ENCODE data around the gene ISM1.

The ISM1 gene

DNA sequence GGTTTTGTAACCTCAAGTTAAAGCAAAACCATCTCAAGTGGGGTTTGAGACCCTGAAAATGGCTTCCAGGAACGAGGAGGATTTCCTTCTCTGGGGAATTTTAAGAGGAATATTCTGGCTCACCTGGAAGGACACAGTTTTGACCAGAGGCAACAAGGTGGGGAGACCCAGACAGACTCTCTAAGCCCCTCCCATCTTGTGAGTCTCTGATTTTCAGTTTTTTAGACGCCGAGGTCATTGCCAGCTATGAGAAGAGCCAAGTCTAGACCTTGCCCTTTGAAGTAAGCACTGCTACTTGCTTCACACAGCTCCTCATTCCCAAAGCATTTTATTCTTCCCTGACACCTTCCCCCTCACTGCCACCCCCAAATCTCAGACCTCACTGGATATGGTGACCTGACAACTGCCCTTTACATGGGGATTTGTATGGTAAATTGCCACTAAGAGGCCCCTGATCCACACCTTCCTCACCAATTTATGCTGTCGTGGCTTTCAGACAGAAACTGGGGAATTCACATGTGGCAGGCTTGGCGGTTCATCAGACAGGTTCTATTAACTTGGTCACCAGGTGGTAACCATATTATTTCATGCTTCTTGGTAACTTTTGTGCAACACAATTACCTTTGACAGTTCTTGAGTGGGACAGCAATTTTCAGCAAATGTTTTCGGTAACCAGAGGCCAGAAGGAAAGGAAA is 116.2 kb downstream of the ISM1 start:
- H3K27ac ChIP-seq: no peak overlapping the region
- no peaks in the 10 kb centered on the region for H3K4me1 ChIP-seq
- H2AFZ ChIP-seq: no peak overlapping the region
- H3K79me2 ChIP-seq: no peaks in the 10 kb centered on the region
- no peaks in the 10 kb centered on the region for H3K9me3 ChIP-seq (ENCODE audit: control insufficient read depth, low read length)
- H3K9ac ChIP-seq: no peak overlapping the region
- no peaks in the 10 kb centered on the region for H3K27me3 ChIP-seq (ENCODE audit: control insufficient read depth, insufficient read depth, low read length)
- no peaks in the 10 kb centered on the region for H3K36me3 ChIP-seq (ENCODE audit: control insufficient read depth, insufficient read depth, low read length)
- no peak overlapping the region for H3K4me3 ChIP-seq (ENCODE audit: low read depth, low read length)
- no peak overlapping the region for H3K4me2 ChIP-seq (ENCODE audit: low read length)
- TF ChIP-seq, protein P1, sequence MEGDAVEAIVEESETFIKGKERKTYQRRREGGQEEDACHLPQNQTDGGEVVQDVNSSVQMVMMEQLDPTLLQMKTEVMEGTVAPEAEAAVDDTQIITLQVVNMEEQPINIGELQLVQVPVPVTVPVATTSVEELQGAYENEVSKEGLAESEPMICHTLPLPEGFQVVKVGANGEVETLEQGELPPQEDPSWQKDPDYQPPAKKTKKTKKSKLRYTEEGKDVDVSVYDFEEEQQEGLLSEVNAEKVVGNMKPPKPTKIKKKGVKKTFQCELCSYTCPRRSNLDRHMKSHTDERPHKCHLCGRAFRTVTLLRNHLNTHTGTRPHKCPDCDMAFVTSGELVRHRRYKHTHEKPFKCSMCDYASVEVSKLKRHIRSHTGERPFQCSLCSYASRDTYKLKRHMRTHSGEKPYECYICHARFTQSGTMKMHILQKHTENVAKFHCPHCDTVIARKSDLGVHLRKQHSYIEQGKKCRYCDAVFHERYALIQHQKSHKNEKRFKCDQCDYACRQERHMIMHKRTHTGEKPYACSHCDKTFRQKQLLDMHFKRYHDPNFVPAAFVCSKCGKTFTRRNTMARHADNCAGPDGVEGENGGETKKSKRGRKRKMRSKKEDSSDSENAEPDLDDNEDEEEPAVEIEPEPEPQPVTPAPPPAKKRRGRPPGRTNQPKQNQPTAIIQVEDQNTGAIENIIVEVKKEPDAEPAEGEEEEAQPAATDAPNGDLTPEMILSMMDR (IDR thresholded peaks at IDR 0.05): no peak

DNA sequence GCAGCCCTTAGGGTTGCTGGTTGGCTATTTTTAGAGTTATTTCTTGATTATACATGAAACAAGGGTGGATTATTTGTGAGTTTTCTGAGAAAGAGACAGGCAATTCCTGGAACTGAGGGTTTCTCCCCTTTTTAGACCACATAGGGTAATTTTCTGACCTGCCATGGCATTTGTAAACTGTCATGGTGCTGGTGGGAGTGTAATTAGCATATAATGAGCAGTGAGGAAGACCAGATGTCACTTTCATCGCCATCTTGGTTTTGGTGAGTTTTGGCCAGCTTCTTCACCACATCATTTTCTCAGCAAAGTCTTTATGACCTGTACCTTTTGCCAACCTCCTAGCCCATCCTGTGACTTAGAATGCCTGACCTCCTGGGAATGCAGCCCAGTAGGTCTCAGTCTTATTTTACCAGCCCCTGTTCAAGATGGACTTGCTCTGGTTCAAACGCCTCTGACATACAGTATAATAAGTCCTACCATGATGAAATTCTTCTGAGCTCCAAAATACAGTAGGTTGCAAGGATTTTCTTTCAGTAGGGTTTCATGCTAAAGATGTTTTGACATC is 117.1 kb downstream of the ISM1 start:
- H3K4me1 ChIP-seq: no peaks in the 10 kb centered on the region
- H3K4me2 ChIP-seq (ENCODE audit: low read length): no peak overlapping the region
- no peak overlapping the region for H2AFZ ChIP-seq
- no peaks in the 10 kb centered on the region for H3K27me3 ChIP-seq (ENCODE audit: control insufficient read depth, insufficient read depth, low read length)
- no peaks in the 10 kb centered on the region for H3K36me3 ChIP-seq (ENCODE audit: control insufficient read depth, insufficient read depth, low read length)
- no peaks in the 10 kb centered on the region for H3K9me3 ChIP-seq (ENCODE audit: control insufficient read depth, low read length)
- TF ChIP-seq, protein P1 (IDR thresholded peaks at IDR 0.05): no peak
- H3K4me3 ChIP-seq (ENCODE audit: low read depth, low read length): no peak overlapping the region
- H3K79me2 ChIP-seq: no peaks in the 10 kb centered on the region
- no peak overlapping the region for H3K9ac ChIP-seq
- no peak overlapping the region for H3K27ac ChIP-seq

DNA sequence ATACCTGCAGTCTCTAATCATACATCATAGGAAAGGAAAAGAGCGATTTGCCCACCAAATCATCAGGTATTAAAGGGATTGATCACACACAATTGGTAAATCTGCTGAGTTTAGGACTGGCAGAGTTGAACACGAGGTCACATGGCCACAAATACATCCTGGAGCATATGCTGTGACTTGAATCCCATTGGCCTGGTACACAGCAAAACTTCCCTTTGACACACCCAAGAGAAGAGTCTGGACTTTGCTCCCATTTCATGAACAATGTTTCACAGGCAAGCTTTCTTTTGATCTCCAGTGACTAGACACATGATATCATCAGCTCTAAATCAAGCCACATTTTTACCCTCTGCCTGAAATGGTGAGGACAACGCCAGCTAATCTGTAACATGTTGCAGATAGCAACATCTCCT is 117.9 kb downstream of the ISM1 start:
- Histone ChIP-seq H3K9ac (no peak overlapping the region), H3K36me3 (ENCODE audit: control insufficient read depth, insufficient read depth, low read length) (no peaks in the 10 kb centered on the region), H3K4me3 (ENCODE audit: low read depth, low read length) (no peak overlapping the region), H3K27me3 (ENCODE audit: control insufficient read depth, insufficient read depth, low read length) (no peaks in the 10 kb centered on the region), H3K79me2 (no peaks in the 10 kb centered on the region), H3K27ac (no peak overlapping the region), H3K4me1 (no peaks in the 10 kb centered on the region), H3K9me3 (ENCODE audit: control insufficient read depth, low read length) (no peaks in the 10 kb centered on the region), H3K4me2 (ENCODE audit: low read length) (no peak overlapping the region), H2AFZ (no peak overlapping the region)
- TF ChIP-seq, protein P1 (IDR thresholded peaks at IDR 0.05): no peak

DNA sequence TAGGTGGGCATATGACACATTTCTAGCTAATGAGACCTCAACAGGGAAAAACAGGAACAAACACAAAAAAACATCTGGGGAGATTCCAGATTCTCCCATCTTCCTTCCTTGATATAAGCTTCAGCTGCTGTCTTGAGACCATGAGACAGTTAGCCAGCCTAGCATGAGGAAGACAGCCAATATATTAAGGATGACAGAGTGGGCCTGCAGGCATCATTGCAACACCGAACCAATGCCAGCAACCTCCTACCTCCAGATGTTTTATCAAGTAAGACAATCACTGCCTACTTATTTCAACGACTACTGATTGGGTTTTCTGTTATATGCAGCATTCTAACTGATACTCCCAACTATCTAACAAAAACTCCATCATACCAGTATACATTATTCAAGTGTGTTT is 119.0 kb downstream of the ISM1 start:
- Histone ChIP-seq H3K9ac (no peak overlapping the region), H2AFZ (no peak overlapping the region), H3K79me2 (no peaks in the 10 kb centered on the region), H3K36me3 (ENCODE audit: control insufficient read depth, insufficient read depth, low read length) (no peaks in the 10 kb centered on the region), H3K27ac (no peak overlapping the region), H3K4me3 (ENCODE audit: low read depth, low read length) (no peak overlapping the region), H3K4me1 (no peaks in the 10 kb centered on the region), H3K9me3 (ENCODE audit: control insufficient read depth, low read length) (no peaks in the 10 kb centered on the region), H3K4me2 (ENCODE audit: low read length) (no peak overlapping the region), H3K27me3 (ENCODE audit: control insufficient read depth, insufficient read depth, low read length) (no peaks in the 10 kb centered on the region)
- TF ChIP-seq, protein P1 (IDR thresholded peaks at IDR 0.05): no peak
